Measurements from ENCODE around the gene COX8A.

- TF ChIP-seq EZH2 (IDR thresholded peaks at IDR 0.05) (no peak), EZH2phosphoT487 (IDR thresholded peaks at IDR 0.05) (no peak)
- TF ChIP-seq, protein P1, sequence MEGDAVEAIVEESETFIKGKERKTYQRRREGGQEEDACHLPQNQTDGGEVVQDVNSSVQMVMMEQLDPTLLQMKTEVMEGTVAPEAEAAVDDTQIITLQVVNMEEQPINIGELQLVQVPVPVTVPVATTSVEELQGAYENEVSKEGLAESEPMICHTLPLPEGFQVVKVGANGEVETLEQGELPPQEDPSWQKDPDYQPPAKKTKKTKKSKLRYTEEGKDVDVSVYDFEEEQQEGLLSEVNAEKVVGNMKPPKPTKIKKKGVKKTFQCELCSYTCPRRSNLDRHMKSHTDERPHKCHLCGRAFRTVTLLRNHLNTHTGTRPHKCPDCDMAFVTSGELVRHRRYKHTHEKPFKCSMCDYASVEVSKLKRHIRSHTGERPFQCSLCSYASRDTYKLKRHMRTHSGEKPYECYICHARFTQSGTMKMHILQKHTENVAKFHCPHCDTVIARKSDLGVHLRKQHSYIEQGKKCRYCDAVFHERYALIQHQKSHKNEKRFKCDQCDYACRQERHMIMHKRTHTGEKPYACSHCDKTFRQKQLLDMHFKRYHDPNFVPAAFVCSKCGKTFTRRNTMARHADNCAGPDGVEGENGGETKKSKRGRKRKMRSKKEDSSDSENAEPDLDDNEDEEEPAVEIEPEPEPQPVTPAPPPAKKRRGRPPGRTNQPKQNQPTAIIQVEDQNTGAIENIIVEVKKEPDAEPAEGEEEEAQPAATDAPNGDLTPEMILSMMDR (IDR thresholded peaks at IDR 0.05) = no peak
Observed at GRCh38 chr11:63993993-63994392, 19.6 kb downstream of the COX8A start.

All from neural progenitor cell (in vitro differentiated cells).